ENCODE results near the gene GCK.

DNA sequence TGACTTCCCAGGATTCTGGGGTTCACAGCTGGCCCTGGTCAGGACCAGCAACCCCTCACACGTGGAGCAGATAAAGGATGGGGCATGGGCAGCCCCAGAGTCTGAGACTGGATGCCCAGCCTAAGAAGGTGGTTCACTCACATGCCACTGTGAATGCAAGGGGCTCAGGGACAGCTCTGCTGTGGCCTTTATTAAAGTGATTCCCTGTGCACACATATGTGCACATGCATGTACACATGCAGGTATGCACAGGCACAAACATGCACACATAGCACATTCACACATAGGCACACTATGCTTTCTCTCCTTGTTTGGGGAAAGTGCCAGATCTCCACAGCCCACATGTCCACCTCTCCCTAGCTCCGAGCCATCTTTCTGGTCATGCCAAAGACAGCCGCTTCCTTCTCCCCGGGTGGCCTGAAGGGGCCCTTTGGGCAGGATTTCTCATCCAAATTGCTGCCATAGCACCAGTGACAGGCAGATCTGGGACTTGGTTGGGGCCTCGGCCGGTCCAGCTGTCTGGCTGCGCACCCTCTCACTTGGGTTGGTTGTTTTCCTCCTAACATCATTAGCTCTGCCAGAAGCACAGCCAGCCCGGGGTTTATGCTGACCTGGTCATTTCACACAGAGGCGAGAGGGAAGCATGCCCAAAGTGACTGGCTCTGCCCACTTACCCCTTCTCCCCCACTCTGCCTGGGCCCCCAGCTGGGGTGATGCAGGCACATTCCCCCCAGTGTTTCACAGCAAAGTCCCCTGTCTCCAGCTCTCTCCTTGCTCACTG is 1.4 kb downstream of the GCK start:
- TF ChIP-seq, protein P1, sequence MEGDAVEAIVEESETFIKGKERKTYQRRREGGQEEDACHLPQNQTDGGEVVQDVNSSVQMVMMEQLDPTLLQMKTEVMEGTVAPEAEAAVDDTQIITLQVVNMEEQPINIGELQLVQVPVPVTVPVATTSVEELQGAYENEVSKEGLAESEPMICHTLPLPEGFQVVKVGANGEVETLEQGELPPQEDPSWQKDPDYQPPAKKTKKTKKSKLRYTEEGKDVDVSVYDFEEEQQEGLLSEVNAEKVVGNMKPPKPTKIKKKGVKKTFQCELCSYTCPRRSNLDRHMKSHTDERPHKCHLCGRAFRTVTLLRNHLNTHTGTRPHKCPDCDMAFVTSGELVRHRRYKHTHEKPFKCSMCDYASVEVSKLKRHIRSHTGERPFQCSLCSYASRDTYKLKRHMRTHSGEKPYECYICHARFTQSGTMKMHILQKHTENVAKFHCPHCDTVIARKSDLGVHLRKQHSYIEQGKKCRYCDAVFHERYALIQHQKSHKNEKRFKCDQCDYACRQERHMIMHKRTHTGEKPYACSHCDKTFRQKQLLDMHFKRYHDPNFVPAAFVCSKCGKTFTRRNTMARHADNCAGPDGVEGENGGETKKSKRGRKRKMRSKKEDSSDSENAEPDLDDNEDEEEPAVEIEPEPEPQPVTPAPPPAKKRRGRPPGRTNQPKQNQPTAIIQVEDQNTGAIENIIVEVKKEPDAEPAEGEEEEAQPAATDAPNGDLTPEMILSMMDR (IDR thresholded peaks at IDR 0.05) = no peak
- TF ChIP-seq EZH2 (IDR thresholded peaks at IDR 0.05; ENCODE audit: borderline replicate concordance, insufficient read depth, low read depth, low read length, poor library complexity, severe bottlenecking) = no peak
